ENCODE measurements around the gene CCDC34.

CCDC34 gene

DNA sequence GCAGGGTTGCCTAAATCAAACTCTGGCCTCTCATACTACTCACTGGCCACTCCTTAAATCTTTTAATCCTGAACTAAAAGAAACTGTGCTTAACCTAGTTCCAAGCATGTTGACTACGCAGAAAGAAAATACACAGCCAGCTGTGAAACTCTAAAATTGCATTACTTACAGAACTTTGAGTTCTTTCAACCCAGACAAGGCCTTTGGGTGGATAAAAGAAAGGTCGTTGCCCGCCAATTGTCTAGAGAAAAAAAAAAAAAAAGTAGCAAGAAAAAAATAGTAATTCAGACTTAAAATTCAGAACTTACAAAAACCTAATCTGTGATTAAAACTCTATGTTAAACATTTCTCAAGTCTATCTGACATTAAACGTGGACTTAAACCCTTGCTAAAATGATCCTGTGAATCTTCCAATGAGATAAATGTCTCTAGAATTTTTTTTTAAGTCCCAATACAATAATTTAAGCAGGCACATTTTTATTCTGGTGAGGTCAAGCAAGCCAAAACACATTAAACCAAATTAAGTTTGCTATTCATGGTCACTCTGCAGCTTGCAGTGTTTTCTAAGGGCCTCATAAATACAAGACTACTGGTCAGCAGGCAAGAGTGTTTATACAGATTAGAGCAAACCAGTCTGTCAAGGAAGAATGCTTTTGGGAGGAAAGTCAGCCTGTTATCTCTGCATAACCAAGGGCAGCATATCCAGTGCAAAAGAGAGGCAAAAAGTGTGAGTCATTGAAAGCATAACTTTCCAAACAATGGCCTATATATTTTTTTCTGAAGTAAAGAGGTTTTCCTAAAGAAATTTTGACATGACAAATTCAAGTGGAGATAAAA lies 29.5 kb upstream of the CCDC34 start:
- no peak for DNase-seq

DNA sequence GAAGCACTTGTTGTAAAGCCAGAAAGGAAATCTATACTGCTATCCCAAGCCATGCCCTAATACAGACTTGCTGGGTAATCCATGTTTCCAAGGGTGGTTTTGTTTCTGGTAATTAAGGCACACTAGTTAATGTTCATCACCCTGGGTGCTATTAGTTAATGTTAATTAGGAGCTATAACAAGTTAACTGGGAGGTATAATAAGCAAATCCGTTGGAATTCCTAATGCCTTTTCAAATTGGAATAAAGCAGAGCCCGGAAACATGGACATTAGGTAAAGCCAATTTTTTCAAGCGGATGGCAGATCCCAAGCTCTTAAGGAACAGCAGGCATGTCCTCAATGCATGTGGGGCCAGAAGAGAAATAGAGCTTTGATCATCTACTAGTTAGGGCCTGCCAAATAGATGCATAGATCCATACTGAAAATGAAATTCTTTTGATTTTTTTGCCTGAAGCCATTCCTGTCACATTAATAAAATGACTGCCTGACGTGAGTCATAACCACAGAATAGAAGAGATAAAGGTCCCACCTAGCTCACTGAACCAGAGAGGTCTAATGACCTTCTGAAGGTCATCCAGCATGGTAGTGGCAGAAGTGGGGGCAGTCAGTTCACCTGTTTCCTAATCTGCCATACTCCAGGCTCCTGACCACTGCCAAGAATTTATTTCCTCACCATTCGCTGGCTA lies 28.5 kb upstream of the CCDC34 start:
- no peak for DNase-seq

DNA sequence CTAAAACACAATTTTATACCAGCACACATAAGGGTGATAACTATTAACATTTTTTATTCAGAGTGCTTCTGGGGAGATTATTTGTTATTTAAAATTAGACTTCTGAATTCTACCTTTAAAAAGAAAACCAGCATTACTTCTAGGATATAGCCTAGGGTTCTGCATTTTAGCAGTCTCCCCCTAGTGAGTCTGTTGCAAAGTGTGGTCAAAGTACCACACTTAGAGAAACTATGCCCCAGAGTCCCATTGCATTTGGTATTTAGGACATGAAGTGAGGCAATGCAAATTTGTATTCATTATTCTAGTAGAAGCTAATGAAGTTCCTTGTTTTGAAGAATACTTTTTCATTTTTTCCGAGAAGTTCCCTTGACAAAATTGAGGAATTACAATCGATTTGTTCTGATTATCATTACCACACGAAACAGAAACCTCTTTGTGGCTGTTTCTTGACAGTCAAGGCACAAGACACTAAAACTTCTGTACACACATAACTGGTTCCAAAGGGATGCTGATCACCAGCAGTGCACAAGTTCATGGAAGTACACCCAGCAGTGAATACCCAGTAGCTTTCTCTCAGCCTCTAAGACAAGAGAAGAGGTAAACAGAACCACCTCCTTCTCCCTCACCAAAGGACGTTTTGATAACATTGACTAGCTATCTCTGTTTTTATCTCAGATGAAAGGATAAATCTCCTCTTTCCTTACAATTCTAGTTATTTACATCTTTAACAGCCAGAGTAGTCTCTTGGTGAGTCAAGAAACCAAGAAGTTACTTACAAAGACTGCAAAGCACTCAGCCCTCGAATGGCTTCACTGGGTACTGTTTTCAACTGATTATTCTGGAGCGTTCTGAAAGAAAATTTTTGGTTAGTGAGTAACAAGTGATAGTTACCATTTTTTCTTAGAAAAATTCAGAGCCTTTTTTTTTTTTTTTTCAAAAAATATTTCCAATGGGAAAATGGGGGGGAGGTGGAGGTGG lies 27.6 kb upstream of the CCDC34 start:
- DNase-seq, result no peak

DNA sequence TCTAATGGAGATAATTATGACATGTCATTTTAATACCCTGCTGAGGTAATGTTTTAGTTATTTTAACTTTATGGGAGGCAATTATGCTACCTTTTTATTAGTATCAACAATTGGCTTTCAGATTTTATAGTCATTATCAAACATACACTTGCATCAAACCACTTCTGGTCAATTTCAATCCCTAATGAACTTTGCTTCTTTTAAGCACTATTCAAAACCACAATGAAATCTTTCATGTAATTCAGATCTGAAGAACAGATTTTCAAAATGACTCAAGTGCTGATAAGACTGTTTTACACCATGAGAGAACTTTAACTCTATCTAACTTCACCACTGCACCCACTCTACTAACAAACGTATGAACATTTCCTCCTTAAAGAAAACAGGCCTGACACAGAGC lies 25.9 kb upstream of the CCDC34 start:
- no peak for DNase-seq

DNA sequence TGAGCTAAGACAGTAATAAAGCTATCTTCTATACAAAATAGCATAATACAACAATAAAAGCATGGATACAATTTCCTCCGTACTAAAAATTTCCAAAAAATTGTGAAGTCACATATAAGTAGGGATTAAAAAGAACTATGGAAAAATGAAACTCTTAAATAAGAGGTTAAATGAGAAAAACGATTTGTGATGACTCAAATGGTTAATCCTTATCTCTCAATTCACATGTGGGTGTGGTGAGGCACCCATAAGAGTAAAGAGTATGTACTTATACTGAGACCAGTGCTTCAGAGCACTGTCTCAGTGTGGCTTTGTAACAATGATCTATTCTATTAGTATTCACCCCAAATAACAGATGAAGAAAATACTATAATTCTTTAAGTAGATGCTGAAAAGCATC lies 25.0 kb upstream of the CCDC34 start:
- no peak for DNase-seq

DNA sequence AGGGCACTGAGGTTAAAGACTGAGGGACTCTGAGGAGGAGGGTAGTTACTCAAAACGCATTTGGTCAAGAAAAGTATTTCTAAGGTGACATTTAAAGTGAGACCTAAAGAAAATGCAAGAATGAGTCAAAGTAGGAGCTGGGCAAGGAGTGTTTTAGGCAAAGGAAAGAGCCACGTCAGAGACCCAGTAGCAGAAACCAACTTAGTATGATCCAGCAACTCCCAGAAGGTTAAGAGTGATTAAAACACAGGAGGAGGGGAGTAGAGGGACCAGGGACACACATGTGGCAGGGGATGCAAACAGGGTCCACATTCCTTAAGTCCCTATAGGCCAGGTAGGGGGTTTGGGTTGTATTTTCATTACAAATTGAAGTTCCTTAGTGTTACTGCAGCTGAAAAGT lies 24.3 kb upstream of the CCDC34 start:
- DNase-seq, result no peak

DNA sequence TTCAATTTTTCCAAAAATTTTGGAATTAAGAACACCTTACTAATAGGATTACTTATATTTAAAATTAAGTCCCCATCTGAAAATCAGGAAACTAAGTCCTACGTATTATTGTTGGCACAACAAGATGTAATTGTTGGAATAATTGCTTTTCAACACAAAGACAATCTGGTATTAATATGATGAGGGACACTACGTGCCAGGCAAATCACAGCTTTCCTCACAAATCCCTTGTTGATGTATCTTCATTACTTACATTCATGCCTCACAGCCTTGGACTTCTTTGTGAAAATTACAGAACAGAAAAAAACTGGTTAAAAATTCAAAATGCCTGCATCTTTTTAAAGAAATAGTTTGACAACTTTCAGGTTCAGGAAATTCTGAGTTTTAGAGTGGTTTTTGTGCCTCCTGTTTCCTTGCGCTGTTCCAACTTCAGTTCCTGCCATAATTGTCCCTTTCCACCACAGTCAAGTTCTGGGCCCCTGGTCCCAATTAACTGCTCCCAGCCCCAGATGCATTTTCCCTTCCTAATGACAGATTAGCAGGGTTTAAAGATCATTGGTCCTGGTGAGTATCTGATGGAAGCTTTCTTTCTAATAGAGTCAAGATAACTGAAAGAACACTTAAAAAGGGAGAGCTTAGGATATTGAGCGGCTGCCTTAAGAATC lies 23.3 kb upstream of the CCDC34 start:
- DNase-seq, result no peak

DNA sequence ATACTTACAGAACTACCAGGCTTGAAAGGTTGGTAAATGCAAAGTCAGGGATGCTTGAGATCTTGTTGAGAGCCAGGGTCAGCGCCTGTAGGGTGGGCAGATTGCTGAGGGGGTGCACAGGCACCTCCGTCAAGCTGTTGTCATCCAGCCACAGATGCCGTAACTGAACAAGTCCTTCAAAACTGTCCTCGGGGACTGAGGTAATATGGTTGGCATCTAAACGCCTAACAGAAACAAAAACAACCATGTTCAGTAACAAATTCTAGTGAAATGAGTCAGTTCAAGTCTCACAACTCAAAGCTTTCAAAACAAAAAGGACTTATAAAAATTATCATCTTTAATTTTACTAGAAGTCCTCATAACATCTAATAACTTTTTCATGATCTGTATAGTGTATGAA lies 22.2 kb upstream of the CCDC34 start:
- no peak for DNase-seq

DNA sequence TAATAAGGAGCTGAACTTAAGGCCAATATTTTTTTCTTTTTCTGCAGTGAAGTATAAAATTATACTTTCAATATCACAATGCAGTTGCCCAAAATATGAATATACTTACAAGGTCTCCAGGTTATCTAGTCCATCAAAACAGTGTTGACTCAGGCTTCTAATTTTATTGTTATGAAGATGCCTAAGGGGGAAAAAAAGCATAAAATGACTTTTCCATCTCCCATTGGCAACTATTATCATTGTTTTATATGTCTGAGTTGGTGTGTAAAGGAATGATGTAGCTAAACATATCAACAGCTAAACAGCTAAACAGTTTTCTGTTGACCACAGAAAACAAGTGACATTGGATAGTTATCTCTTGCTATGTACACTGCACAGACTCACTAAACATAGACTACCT lies 21.2 kb upstream of the CCDC34 start:
- DNase-seq, result no peak

DNA sequence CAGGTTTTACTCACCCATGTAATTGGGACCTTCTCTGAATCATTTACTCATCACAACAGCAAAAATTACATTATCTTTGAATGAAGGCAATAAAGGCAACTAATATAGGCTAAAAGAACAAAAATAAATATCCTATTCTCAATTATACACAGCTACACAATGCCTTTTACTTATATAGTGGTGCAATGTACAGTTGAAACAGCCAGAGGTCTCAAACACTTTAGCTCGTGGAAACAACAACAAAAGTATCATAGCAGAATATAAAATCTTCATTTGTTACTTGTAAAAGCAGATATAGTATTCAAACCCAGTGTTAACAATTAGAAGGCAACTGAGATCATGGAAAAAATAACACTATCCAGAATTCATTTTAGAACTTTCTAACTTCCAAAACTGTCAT lies 20.6 kb upstream of the CCDC34 start:
- DNase-seq, result no peak

DNA sequence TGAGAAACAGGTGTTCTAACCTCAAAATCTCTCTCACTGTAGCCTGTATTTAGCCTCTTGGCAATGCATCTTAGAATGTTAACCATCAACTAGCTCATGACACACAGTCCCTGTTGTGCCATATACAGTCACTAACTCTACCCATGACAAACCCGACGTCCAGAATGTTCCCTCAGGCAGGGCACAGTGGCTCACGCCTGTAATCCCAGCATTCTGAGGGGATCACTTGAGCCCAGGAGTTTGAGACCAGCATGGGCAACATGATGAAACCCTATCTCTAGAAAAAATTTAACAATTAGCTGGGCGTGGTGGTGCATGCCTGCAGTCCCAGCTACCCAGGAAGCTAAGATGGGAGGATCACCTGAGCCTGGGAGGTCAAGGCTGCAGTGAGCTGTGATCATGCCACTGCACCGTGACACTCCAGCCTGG lies 18.2 kb upstream of the CCDC34 start:
- DNase-seq, result no peak

DNA sequence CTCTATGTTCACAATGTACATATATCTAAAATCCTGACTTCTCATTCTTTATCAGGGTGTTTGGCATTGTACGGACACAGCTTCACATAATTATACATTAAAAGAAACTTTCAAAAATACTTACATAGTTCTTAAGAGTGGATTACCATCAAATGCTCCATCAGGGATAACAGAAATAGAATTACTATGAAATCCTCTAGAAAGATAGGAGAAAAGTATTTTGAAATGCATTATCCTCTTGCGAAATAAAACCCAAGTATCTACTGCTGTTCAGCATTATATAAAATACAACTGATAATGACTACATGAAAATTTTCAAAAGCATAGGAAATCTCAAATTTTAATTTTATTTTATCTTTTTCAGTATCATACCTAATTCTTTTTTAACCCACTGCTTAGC lies 17.8 kb upstream of the CCDC34 start:
- DNase-seq, result no peak

DNA sequence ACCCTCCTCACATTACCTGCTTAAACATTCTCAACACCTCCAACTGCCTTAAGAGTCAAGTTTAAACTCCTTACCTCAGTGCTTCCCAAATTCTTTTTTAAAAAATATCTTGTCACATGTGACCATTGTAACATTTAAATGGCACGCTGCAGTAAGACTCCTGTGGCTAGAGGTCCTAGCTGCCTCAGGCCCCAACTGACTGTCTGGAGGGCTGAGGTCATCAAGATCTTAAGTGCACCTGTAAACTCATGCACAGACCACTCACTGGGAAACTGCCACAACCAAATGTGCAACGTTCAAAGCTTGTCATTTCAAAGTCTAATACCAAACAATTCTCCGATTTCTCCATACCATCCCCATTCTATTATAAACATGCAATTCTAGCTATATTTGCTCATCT lies 16.4 kb upstream of the CCDC34 start:
- DNase-seq, result no peak

DNA sequence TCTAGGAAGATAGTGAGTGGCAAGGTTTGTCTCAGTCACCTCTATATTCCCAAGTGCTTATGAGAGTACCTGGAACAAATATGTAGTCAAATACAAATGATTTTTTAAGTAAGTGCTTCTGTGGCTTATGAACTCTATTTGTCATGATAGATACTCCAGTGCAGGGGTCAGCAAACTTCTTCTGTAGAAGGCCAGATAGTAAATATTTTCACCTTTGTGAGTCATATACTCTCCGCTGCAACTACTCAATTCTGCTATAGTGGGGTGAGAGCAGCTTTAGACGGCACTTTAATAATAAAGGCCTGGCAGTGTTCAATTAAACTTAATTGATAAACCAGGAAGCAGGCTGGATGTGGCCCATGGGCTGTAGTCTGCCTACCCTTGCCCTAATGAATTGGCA lies 12.4 kb upstream of the CCDC34 start:
- no peak for DNase-seq

DNA sequence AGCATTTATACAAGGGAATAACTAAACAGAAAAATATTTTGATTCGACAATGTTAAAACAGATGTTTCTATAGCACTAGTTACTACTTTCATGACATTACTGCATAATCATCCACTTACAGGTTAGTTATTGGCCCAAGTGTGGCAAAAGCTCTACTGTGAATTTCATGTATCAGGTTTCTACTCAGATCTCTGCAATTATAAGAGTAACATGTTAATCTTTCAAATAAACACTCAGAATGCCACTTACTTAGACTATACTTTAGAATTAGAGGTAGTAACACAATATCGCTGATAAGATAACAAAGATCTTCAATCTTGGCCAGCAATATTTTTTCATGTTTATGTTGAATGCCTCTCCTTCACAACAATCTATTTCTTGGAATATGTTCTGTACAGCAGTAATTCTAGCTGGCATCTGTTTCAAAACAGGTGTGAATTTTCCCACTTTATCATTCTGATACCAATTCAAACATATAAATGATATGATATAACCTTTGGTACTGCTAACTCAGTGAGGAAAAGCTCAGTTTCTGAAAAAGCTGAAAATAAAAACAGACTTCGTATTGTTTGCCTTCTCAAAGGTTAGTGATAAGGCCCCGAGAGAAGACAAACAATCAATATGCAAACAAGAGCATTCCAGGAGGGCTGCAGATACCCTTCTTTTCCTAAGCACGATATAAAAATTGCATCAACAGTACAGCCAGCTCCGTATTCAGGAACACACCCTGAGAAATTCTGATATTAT lies 11.0 kb upstream of the CCDC34 start:
- no peak for DNase-seq

DNA sequence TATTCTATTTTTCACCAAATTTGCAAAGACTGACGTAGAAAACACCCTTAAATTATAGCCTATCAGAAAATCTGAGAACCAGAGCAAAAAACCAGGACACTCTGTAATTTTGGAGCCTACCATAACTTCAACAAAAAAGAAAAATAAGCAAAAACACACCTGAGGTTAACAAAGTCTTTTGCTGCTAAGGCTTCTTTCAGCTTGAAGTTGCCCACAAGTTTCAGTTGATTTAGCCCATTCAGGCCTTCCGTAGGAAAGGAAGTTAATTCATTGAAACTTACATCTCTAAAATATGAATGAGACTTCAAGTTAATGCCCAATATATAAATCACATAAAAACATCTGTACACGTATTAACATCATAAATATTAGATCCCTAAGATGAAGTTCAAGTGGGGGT lies 10.4 kb upstream of the CCDC34 start:
- DNase-seq, result no peak

DNA sequence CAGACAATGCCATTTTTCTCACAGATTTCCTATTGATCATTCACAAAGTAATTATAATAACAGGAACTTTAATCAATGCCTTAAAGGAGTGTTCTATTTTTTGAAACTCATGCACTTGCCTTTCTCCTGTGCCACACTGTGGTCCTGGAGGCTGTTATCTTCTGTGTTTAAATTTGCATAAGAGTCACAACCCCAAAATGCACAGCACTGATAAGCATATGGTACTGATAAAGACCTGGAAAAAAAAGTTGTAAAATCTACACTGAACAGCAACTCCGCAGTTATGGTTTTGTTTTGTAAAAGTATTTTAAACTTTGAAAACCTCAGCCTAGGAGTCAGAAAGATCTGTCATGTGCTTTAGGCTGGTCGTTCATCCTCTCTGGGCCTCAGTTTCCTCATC lies 9.1 kb upstream of the CCDC34 start:
- DNase-seq, result no peak

DNA sequence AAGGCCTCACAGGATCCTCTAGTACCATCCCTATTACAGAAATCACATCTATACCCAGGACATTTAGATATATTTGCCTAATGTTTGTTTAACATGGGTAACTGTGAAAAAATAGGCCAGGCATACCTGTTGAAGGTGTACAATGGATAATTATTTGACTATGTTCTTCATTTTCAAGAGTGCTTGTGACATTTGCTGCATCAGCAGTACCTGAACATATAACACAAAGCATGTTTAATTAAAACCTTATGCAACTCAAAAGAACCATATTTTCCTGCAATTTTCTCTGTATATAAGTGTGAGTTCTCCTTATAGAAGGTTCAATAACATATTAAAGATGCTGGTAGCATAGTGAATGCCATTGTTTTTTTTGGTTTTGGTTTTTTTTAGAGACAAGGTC lies 8.5 kb upstream of the CCDC34 start:
- no peak for DNase-seq

DNA sequence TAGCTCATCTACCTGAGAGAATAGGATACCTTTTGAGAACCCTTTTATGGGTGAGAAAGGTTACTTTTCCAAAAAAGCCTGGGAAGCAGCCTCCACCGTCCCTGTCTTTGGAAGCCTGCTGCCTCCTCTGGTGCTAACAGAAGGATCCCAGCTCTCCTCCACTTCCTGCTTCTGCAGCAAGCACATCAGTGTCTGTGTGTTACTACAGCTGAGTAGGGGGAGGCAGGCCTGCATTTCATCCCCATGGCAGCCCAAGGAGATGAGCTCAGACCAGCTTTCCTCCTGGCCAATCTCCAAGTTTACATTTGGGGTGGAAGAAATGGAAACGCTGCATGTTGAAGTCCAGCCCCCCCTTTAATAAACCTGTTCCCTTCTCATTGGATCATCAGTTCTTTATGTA lies 7.4 kb upstream of the CCDC34 start:
- DNase-seq, result no peak

DNA sequence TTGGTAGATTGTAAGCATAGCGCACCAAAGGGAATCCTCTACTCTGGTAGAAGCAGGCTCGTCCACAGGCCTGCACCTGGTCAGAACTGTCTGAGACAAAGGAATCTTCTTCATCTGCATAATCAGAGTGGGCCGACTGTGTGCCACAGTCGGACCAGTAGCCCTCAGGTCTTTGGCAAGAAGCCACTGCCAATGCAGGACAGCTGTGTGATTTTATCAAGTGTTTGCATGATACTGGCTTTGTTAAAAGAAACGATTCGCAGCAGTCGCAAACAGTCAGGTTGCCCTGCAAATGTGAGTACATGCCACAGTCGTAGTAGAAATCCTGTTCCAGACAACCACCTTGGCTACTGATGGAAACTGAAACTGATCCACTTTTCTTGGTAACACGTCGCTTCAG lies 4.9 kb upstream of the CCDC34 start:
- DNase-seq, result no peak

DNA sequence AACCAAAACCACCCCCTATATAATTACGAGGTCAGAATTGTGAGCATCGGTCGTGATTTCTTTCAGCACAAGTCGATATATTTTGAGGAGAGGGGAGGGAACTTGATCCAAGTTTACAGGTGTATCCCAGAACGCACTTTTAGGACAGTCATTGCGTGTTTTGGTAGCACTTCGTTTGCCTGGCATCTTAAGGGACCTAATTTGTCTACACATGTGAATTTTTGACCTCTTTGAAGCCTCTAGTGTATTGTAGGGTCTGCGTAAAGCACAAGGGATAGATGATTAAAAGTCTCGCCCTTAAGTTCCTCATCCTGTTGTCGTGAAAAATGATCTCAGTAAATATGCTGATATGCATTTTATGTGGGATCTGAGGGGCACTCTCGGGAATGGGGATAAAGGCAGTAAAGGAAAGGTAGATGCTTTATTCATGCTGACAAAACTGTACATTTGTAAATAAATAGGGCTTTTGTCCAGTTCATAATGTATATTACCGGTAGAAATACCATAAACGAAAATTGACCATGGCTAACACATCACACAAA lies 632 bp upstream of the CCDC34 start:
- no peak for DNase-seq
